H1 (cell line): ENCODE results near the gene FAM241A. TPM values are rescaled to one million over a fixed set of nuclear protein-coding genes. Genes with fewer than 3 reads are reported as not detected.

Experiments used
- CHD7 ChIP-seq: fragments of 300-600 bp; sonication (generic); IDR thresholded peaks from 2 replicates; pipeline ENCODE4 v1.7.1; 2012; ENCODE audit warnings: low read length, moderate library complexity, mild to moderate bottlenecking, inconsistent platforms; ENCODE audit not compliant: insufficient replicate concordance
- polyA plus RNA-seq, 7 experiments: library from polyadenylated mRNA; depleted of rRNA in 3 of 7; stranded (reverse) in 5 of 7; unstranded in 2 of 7; fragments of >200 nt in 5 of 7; fragments of 200-250 nt in 2 of 7; gene quantifications; 1 replicate in 5 of 7; 2 replicates in 1 of 7; 4 replicates in 1 of 7; pipeline versions ENCODE4 v1.2.1 to v1.2.3, GENCODE V29; 2011 to 2013; ENCODE audit warnings: missing spikeins in 2 of 7, mixed read lengths in 2 of 7
- total RNA-seq: library from RNA; stranded (reverse); fragmentation: NEBNext Ultra II Directional; extraction: Animal tissue kit (Norgen Biotek cat#: 25700); gene quantifications from 2 replicates; pipeline ENCODE4 v1.2.1, GENCODE V29; 2021

The FAM241A gene
- total and polyA plus RNA-seq, 2 of the 8 experiments (the other 6 are each of a cell fraction or from before 2014, with no cell fraction given) = 0.20 to 0.73 TPM

- no peak for TF ChIP-seq CHD7
These were observed 17.5 kb upstream of the FAM241A start (continued) for GRCh38 chr4:112127803-112128202.
